Thyroid gland (tissue), 4 donors: Measurements from ENCODE around the gene FHOD3.

ENCODE experiments used
- CTCF ChIP-seq, 6 experiments: fragments of 200-600 bp in 3 of 6; fragments of 450-650 bp in 3 of 6; sonication (generic) in 3 of 6; IDR thresholded peaks; one replicate each; pipeline ENCODE4 v1.5.1; 2016 to 2019; ENCODE audit warnings: antibody characterized with exemption in 6 of 6, mild to moderate bottlenecking in 2 of 6, inconsistent platforms in 1 of 6, moderate library complexity in 1 of 6
- POLR2A ChIP-seq, 2 donors: fragments of 450-650 bp; IDR thresholded peaks; one replicate each; pipeline ENCODE4 v1.6.1; 2017; ENCODE audit warnings: antibody characterized with exemption in 2 of 2, mild to moderate bottlenecking in 2 of 2, moderate library complexity in 1 of 2

DNA sequence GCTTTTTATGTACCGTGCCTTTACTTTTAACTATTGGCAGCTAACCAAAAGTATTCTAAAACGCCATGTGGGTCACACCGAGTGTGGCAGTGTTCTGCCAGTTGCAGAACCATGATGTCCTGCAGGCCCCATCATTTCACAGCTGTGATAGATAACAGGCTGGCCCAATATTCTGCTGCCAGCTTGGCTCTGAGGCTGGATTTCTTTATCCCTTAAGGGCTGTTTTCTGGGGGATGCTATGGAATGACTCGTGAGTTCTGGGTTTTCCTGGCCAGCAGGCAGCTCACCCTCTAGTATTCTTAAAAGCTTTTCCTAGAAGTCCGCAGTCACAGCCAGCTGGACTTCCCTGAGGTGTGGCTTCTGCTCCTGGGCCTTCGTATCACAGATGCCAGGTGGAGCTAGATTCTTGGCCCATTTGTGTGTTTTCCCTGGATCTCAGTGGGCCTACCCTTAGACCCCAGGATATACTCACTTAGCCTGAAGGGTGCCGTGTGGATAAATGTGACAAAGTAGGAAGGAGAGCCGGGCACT is 41.0 kb downstream of the FHOD3 start:
- no peak for TF ChIP-seq CTCF (IDR thresholded peaks at IDR 0.05)
- no peak for TF ChIP-seq POLR2A (IDR thresholded peaks at IDR 0.05)
